ENCODE measurements around the gene PROK2.

Gene PROK2, protein sequence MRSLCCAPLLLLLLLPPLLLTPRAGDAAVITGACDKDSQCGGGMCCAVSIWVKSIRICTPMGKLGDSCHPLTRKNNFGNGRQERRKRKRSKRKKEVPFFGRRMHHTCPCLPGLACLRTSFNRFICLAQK

DNA sequence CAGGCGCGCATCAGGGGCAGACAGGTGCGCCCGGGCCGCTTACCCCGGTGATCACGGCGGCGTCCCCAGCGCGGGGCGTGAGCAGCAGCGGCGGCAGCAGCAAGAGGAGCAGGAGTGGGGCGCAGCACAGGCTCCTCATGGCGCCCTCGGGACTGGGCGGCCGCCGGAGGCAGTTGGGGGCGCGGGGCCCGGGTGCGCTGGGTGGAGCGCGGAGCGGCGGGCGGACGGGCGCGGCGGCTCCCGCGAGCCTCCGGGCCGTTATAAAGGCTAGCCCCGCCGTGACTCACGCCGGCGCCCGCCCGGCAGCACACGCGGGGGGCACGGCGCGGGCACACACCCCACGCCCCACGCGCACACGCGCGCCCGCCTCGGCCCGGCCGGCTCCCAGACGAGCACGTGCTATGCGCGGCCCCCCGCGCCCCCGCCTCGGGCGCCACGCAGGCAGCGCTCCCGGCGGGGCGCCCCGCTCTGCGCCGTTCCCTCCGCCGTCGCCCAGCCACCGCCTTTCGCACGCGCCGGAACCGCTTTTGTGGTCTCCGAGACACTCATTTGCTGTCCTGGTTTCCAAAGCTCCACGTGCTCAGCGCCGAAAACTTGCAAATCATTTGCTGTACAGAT lies at the start of gene PROK2:
TSS of gene PROK2 (minus strand) at position 235 of the 618 bp plus-strand sequence. CDS start at position 139, 96 bp downstream.
- no peak for DNase-seq (ENCODE audit: low read depth in 2 of 2)

DNA sequence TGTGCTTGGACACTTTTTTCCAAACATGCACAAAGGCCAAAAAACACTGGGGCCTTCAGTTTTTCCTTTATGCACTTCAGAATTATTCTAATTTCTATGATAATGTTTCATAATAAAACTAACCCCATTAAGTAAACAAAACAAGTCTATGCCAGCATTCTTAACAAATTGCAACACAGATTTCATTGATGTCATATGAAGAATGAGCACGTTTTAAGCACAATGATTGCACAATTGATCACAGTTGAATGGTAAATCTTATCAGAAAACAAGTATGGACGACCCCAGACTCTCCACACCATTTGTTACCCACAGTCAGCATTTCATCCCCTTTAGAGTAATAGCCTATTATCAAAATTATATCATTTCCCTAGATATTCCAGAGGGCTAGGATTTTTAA lies 46.7 kb upstream of the PROK2 start:
- no peak for DNase-seq (ENCODE audit: low read depth in 2 of 2)

DNA sequence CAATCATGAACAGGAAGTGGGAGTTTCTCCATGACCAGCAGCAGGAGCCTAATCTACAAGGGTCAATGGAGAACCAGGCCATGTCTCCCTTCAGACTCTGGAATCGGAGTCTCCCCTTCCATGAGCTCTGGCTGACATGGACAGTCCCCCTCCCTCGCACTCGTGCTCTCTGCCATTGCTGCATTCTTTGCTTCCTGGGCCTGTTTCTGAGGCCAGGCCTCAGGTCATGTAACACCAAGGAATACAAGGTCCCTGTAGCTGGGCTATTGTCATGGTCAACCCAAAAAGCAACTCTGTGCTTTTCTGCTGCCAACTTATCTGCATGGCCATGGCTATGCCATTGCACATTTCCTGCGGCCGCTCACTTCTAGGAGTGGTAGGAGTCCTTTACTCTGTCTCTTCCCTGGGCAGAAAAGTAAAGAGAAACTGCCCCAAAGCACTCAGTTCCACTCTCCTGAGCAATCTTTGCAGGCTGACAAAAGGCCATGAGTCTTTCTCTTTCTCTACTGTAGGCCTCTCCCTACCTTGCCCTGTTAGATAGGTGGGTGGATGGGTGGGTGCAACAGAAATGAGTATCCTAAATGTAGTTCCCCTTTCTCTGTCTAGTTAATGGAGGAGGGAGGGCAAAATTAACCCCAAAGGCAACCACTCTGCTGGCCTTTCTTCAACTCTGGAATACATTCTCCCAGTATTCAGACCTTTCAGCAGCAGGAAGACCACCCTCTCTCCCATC lies 40.8 kb upstream of the PROK2 start:
- DNase-seq (ENCODE audit: low read depth in 2 of 2): no peak

DNA sequence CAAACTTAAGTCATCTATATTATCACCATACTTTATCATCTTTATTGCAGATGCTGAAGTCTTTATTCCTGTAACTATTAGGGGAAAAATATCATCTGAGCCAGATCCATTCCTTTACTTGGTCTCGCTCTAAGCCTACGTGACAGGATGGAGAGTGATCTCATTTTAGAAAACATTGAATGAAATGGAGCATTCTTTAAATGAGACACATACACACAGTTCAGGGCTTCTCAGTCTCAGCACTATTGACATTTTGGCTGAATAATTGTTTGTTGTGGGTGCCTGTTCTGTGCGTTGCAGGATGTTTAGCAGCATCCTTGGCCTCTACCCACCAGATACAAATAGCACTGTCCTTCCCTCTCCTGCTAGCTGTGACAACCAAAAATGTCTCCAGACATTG lies 36.2 kb upstream of the PROK2 start:
- DNase-seq (ENCODE audit: low read depth in 2 of 2): no peak

DNA sequence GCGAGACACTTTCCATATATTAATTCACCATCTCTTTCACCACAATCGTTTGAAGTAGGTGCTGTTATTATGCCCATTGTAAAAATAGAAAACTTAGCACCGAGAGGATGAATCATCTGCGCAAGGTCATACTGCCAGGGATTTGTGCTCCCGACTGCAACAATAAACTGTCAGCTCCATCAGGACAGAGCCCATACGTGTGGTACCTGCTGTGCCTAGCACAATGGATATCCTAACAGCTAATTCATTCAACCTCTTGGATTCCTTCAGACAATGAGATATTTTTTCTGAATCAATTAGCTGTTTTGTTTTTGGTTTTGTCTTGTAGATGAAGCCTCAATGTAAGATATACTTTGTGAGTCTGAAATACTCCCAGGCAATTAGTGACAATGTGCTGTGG lies 32.3 kb upstream of the PROK2 start:
- no peak for DNase-seq (ENCODE audit: low read depth in 2 of 2)

DNA sequence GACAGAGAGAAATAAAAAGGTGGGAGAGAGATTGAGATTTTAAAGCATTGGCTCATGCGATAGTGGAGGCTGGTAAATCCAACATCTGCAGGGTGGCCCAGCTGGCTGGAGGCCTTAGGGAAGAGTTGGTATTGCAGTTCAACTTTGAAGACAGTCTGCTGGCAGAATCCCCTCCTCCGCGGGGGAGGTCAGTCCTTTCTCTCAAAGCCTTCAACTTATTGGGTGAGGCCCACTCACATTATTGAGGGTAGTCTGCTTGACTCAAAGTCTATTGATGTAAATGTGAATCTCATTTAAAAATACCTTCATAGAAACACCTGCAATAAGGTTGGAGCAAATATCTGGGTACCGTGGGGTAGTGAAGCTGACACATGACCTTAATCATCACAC lies 31.8 kb upstream of the PROK2 start:
- DNase-seq (ENCODE audit: low read depth in 2 of 2): no peak

DNA sequence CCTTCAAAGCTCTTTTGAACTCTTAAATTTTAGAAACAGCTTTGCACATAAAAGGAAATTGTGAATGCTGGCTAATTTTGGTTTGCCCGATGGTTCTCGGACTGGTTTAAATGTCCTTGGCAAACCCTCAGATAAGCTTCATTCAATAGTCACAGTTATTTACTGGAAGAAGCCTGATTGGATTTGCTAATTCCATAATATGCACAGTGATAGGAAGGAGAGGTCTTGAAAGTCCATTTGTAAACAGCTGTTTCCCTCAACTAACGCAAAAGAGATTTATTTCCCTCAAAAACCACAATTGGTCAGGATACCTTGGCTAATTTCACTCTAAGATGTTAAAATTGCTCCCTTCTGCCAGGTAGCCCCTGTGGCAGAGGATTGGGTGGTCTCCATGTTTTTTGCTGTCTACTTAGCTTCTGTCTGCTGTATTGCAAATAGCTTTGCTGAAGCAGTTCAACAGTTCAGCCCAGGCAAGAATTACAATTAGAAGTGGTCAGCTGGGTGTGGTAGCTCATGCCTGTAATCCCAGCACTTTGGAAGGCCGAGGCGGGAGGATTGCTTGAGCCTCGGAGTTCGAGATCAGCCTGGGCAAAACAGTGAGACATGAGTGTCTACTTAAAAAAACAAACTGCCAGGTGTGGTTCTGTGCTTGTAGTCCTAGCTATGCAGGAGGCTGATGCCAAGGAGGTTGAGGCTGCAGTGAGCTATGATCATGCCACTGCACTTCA lies 30.6 kb upstream of the PROK2 start:
- no peak for DNase-seq (ENCODE audit: low read depth in 2 of 2)

DNA sequence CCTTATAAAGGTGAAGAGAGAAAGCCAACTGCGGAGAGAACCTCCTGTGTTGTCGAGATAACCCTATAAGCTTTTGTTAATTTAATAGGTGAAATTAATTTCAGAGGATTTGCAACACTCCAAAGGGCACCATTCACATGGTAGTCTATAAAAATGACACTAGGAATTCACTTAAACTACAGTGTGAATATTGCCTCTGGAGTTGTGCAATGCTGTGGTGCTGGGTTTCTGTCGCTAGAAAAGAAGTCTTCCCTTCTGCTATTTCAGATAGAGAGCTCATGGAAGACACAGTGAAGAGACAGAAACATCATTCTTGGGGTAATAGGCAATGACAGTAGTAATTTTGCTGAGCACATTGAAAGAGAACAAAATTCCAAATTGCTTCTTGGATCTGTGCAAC lies 28.8 kb upstream of the PROK2 start:
- no peak for DNase-seq (ENCODE audit: low read depth in 2 of 2)

DNA sequence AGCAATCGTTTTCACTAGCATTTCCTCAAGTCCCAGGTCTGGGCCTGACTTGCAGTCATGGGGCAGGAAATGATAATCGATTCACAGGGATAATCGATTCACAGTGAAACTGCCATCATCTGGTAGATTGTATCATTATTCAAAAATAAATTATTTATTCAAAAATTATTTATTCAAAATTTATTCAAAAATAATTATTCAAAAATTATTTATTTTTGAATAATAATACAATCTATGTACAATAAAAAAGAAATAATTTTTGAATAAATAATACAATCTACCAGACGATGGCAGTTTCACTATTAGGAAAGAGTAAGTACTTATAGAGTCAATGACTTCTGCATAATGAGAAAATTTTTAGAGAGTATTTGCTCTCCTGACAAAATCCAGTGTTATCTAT lies 28.1 kb upstream of the PROK2 start:
- DNase-seq (ENCODE audit: low read depth in 2 of 2): no peak

DNA sequence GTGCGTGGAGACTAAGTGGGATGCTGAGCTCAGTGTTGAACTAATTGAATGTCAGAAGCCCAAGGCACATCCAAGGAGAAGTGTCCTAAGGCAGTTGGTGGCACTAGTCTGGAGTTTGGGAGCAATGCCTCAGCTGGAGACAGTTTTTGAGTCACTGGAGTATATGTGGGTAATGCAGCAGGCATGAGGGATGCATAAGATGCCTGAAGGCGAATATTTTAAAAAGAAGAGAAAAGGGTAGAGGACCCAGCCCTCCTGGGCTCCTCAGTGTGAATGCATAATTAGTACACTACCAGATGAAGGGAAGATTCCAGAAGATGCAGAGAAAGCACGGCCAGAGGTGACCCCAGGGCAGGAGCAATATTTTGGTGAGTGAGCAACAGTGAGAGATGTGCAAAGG lies 25.1 kb upstream of the PROK2 start:
- no peak for DNase-seq (ENCODE audit: low read depth in 2 of 2)

DNA sequence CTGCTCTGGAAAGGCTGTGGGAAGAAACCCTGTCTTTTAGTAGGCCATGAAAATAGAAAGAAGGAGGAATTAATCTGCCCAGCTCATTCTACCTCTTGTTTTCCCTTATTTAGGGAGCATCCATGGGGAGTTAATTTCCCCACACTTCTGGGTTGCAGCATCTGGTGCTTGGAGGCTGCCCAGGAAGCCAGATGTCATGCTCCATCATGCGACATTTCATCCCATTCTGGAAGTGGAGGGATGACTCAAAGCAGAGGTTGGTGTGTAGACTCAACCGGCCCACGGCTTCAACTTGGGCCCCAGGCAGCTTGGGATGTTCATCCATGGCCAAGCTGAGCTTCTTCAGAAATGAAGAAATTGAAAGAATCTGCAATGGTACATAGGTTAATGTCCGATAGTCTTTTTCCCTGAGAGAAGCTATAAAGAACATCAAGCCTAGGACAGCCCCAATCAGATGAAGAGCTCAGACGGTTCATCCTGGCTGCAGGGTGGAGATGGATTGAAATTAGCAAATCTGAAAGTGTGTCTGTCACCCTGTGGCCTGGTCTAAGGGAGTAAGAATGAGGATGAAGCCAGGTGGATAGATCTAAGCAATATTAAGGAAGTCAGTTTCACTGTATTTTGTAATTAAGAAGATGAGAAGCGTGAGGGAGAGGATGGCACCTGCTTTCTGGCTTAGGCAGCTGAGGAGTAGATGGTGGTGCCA lies 24.5 kb upstream of the PROK2 start:
- DNase-seq (ENCODE audit: low read depth in 2 of 2): no peak

DNA sequence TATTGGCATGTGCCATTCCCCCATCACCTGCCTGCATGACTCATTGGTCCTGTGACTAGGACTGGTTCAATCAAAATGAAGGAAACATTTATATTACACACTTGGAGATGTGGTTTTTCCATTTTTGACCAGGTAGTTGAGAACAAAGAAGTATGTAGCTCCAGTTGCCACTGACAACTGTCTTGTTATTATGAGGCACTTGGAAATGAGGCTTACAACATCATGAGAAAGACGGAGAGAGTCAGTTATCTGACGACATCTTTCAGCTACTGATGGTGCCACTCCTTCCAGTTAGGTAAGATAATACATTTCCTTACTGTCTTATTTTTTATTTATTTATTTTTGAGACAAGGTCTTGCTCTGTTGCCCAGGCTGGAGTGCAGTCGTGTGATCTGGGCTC lies 21.8 kb upstream of the PROK2 start:
- no peak for DNase-seq (ENCODE audit: low read depth in 2 of 2)

DNA sequence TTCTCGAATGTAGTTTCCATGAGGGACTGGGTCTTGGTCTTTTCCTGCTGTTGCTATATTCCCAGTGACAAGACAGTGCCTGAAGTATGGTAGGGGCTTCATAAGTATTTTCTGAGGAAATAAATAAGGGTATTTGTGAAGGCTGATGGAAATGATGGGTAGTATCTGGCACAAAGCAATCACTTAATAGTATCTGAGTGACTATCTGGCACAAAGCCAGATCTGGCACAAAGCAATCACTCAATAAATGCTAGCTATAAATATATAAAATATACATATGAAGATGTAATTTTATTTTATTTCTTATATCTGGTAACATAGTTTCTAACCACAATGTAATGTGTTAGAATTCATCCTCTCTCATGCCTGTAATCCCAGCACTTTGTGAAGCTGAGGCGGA lies 20.7 kb upstream of the PROK2 start:
- no peak for DNase-seq (ENCODE audit: low read depth in 2 of 2)

DNA sequence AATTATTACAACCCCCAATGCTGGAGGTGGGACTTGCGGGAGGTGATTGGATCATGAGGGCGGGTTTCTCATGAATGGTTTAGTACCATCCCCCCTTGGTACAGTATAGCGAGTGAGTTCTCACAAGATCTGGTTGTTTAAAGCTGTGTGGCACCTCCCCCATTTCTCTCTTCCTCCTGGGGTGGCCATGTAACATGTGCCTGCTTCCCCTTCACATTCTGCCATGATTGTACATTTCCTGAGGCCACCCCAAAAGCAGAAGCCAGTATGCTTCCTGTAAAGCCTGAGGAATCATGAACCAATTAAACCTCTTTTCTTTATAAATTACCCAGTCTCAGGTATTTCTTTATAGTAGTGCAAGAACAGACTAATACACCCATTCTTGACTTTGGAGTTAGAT lies 20.3 kb upstream of the PROK2 start:
- no peak for DNase-seq (ENCODE audit: low read depth in 2 of 2)

DNA sequence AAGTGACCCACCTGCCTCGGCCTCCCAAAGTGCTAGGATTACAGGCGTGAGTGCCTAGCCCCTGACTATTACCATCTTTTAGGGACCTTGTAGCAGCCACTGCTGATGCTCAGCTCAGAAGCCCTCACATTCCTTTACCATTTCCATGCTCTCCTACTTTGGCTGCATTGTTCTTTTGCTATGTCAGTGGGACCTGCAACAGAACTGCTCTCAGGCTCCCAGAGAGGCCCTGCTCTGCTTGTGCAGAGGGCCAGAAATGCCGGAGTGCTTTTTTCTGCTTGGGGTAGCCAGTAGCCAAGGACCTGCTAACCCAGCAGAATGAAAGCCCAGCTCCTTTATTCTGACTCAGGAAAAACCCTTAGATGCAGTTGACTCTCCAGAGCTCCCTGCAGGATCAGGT lies 18.3 kb upstream of the PROK2 start:
- DNase-seq (ENCODE audit: low read depth in 2 of 2): no peak

DNA sequence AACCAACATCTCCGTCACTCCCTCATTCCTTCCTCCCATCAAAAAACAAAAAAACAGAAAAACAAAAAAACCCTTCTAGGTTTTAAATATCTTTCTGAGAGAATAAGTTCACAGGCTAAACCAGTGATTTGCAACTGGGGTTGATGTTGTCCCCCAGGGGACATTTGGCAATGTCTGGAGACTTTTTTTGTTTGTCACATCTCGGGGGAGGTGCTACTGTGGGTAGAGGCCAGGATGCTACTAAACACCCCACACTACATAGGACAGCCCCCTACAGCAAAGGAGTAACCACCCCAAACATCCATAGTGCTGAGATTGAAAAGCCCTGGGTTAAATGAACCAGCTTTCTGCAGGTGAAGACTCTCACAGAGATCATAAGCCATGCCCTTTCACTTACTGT lies 17.0 kb upstream of the PROK2 start:
- DNase-seq (ENCODE audit: low read depth in 2 of 2): no peak

DNA sequence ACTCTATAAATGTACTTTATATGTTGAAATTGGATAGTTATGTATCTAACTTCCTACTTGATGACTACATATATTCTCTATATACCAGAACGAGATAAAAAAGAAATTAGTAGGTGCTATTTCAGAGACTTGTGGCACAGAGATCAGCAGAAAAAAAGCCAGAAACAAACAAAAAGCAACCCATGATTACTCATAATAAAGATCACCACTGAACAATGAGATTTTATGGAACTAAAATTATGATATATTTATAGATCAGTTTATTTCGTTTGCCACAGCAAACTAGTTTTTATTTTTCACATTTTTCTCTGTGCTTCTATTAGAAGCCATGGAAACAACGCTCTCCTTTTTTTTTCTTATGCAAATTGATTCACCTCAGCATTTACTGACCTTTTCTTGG lies 15.1 kb upstream of the PROK2 start:
- DNase-seq (ENCODE audit: low read depth in 2 of 2): no peak

DNA sequence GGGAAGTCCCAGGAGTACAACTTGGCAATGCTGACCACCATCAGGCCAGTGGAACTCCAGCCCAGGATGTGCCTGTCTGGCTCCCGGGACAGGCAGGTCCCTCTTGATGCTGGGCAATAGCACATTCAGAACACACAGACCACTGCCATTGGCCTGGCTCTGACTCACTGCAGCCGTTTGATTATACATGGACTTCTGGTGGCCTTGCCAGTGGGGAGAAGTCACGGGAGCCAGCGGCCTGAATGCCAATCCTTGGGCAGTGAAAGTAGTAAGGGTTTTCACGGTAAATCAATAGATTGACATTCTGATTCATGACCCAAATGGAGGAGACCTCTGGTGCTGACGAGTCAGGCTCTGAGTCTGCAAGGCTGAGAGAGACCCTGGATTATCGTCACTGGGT lies 12.5 kb upstream of the PROK2 start:
- no peak for DNase-seq (ENCODE audit: low read depth in 2 of 2)

DNA sequence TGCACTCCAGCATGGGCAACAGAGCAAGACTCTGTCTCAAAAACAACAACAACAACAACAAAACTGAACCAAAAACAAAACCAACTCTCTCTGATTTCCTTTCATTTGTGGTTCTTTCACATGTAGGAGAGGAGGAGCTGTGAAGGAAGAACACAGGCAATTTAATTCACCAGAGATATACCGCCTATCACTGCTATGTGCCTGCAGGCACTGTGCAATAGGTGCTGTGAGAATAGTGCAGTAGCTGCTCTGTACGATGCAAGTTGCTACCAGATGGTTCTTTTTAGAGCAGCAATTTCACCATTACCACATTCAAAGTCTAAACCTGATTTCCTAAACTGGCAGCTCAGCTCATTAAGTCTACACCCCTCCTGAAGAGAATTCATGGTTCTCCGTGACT lies 11.3 kb upstream of the PROK2 start:
- DNase-seq (ENCODE audit: low read depth in 2 of 2): no peak

DNA sequence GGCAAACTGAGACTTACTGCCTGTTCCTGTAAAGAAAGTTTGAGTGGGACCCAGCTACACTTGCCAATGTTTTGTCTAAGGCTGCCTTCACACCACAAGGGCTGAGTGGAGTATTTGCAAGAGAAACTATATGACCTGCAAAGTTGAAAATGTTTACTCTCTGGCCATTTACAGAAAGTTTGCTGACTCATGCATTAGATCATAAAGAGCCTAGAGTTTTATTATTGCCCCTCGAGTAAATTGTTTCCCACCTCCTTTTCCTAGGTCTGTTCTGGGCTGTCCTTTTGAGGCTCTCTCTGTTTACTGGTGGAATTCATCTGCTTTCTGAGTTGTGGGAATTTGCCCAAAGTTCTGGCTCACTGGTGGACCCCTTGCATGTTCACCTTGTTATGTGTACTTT lies 6.7 kb upstream of the PROK2 start:
- no peak for DNase-seq (ENCODE audit: low read depth in 2 of 2)

DNA sequence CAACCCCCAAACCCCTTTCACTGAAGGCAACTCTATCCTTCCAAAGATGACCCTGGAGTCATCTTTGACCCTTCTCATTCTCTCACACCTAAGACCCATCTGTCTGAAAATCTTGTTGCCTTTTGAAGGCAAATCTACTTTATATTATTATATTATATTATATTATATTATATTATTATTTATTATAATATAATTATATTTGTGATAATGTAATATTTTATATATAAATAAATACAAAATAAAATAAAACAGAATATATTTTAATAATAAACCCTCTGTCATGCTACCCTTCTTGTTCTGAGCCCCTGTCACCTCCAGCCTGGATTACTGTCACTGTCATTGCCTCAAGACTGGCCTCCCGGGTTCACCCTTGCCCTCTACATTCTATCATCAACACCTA lies 5.0 kb upstream of the PROK2 start:
- DNase-seq (ENCODE audit: low read depth in 2 of 2): no peak

DNA sequence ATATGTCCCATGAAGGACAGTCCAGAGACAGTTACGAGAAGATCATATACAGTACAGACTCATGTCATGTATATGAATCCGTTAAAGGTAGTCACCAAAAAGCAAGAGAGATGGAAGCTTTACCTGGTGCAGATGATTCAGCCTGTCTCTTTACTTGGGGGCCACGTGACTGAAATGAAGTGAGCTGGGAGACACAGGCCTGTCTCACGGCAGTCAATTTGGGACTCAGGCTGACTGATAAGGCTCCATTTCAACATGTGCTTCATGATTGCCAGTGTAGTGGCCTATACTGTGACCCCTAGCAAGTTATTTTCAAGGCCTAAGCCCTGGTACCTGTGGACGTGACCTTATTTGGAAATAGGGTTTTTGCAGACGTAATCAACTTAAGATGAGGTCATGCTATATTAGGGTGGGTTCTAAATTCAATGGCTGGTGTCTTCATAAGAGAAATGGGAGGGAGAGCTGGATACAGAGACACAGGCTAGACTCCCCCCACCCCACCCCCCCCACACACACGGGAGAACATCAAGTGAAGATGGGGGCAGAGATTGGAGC lies 3.0 kb upstream of the PROK2 start:
- DNase-seq (ENCODE audit: low read depth in 2 of 2): no peak
